HG02588 (cell line): ENCODE measurements around the gene TMCC3.
A peak's percentile ranks its signal among the peaks of the same experiment; 100 is the strongest.

Experiments used
- ATAC-seq: cut with Tn5 transposase; IDR thresholded peaks from one replicate; pipeline ENCODE4 v1.9.1; 2021; ENCODE audit warnings: mild to moderate bottlenecking, moderate library complexity; ENCODE audit not compliant: unreplicated experiment

Gene TMCC3

DNA sequence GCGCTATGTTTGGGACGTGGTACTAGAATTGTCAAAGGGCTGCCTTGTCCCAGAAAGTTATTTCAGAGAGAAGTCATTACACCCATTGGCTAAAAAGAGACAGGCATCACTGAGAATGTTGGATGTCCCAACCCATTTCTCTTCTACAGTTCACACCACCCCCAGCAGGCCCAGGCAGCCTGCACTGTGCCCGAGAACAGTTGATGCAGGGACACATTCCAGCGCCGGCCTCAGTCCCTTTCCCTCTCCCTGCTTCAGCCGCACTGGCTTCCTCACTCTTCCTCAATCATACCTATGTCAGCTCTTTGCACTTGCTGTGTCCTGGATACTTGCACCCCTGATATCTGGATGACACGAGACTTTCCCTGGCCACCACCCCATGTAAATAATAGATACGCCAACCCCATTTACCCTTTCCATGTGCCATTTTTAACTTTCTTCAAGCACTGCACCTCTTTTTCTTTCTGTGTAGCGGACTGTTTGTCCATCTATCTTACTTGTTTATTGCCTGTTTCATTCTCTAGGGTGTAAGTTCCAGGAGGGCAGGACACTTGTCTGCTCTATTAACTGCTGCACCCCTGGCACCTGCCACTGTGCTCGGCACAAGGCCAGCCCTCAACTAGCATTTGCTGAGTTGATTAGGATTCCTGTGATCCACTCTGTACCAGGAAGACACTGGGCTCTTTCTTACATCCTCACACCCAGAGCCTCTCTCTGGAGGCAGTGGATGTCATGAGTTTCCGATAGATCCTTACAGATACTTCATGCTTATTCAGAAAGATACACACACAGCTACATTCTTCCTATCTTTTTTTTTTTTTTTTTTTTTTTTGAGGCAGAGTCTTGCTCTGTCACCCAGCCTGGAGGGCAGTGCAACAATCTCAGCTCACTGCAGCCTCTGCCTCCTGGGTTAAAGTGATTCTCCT lies 114.1 kb downstream of the TMCC3 start:
- ATAC-seq: no peak

DNA sequence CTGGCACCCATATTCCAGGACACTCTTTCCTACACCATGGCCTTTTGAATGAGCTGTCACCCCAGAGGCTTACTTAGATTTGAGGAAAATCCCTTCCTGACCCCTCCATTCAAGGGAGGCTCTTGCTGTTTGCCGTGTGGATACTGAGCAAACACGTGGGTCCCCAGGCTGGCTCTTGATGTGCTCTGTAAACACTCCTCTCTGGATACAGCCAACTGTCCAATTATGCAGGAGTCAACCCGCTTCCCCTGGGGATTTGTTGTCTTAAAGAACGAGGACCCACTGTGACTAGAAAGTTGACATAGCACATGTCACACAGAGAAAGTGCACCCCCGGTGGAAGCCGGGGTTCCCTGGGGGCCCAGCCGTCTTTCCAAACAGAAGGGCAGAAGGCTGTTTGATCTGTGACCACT lies 114.8 kb downstream of the TMCC3 start:
- ATAC-seq: no peak

DNA sequence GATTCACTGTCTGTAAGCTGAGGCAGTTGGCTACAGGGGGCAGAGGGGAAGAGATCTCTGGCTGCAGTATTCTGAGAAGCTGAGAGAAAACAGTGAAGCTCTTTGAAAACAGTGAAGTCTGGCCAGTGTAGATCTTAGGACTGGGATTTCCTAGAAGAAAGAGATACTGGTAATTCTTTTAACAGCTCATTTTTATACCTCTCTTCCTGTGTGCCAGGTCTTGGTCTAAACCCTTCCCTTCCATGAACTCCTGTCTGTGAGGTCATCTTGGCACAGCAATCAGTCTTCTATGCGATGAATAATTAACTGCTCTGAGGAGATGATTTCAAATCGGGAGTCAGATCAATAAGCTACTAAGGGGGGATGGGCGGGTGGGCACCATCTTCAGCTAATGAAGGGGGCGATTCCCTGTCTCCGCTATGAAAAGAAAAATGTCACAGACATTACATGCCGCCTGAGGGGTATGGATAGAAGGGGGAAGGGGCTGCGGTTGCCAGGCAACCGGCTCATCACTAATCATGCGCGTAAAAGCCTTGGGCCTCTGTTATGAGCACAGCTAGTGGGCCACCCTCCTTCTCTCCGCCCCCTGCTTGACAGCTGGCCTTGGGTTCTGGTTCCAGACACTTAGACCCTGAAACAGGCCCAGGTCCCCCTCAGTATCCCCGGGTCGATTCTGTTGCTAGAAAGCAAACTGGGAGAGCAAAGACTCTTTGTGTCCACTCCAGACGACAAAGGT lies 115.4 kb downstream of the TMCC3 start:
- ATAC-seq: no peak

DNA sequence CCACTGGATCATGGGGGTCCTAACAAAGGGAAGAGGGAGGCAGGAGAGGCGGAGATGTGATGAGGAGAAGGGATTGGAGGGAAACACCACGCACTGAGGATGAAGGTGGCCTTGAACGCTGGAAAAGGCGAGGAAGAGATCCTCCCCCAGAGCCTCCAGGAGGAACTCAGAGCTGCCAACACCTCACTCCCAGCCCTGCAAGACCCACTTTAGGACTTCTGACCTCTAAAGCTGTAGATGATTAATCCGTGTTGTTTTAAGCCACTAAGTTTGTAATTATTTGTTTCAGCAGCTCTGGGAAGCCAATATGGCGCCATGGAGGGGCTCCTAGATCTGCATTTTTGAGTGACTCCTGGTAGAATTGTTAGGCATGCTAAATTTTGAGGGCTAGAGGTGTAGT lies 116.1 kb downstream of the TMCC3 start:
- ATAC-seq: no peak

DNA sequence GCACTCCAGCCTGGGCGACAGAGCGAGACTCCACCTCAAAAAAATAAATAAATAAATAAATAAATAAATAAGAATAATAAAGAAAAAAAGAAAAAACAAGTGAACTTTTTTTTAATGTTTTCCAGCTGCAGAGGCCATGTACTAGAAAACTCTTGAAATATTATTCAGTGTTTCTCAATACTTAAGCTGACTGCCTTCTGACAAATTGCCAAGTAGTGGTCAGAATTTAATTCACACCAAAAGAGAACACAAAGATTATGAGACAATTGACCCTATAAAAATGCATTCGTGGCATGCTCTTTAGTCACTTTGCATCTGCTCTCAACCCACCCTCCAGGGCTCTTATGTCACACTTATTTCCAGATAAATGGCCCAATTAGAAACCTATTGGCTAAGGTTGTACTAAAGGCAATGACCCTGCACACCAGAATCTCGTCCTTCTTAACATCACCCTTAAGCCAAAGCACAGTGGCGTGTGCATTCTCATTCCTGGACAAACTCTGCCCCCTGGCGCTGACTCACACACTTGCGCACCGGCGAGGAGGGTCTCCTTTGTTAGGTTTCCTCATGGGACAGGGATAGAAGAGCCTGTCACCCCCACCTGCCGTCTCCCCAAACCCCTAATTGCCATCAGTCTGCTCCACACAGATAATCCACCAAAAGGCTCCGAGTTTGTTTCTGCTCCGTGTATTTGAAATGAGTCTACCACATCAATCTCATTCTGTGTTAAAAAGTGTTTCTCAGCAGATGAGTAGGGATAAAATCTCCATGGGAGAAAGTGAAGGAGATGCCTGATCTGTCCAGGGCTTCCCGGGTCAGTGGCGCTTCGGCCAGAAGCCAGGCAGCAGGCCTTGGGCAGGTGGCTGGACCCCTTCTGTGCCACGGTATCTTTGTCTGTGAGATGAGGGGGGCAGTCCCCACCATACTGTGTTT lies 117.6 kb downstream of the TMCC3 start:
- ATAC-seq: peak; percentile 73

DNA sequence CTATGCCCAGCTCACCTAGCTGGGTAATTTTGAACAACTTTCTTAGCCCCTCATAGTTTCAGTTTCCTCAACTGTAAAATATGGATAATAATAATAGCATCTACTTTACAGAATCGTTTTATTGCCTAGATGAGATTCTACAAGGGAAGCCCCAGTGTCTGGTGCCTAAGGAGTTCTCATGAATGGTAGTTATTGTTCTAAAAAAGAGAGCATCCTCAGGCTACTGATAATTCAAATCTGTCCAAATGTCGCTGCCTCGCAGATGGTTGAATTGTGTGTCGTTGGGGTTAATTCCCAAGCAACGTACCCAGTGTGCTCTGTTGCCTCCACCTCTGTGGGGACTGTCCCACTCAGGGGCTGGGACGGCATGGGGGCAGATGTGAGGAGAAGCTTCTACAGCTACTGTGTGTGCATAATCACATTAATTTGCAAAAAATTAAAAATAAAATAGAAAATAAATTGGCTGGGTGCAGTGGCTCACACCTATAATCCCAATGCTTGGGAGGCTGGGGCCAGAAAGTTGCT lies 119.1 kb downstream of the TMCC3 start:
- no peak for ATAC-seq

DNA sequence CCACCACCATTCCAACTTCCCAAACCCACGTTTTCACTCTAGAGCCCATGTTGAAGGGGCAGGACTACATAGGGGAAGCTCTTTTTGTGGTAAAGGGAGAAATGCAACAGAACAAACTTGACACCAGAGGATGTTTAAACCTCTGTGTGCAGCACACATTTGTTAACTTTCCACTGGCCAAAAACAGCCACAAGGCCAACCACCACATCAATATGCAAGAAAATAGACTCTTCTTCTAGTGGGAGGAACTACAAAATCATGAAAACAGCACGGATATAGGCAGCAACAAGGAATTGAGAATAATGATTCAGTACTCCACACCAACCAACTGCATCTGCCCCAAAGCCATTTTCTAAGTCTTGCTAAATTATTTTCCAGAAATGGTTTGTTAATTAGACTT lies 124.4 kb downstream of the TMCC3 start:
- no peak for ATAC-seq
